GM06990 (cell line): ENCODE measurements around the gene MRPL20.

Experiments
- DNase-seq: peaks from one replicate; pipeline ENCODE4 v3.0.0-alpha.2; 2011; ENCODE audit not compliant: insufficient read length; ENCODE audit errors: extremely low read depth
- H3K27me3 ChIP-seq: replicated peaks from 2 replicates; pipeline ENCODE4 v1.6.0; 2011; ENCODE audit warnings: low read length; ENCODE audit not compliant: control insufficient read depth, insufficient read depth
- H3K36me3 ChIP-seq: 2 replicates; pipeline ENCODE4 v1.5.1; 2011; ENCODE audit warnings: low read length; ENCODE audit not compliant: control insufficient read depth, insufficient read depth
- H3K4me3 ChIP-seq: replicated peaks from 2 replicates; pipeline ENCODE4 v1.5.1; 2011; ENCODE audit warnings: low read depth, mild to moderate bottlenecking, control low read depth, low read length
- TF ChIP-seq, protein P1 (sequence below): IDR thresholded peaks from 2 replicates; pipeline ENCODE4 v1.5.1; 2011; ENCODE audit warnings: low read length, control low read depth, mild to moderate bottlenecking, inconsistent platforms; ENCODE audit not compliant: insufficient read depth, poor library complexity, severe bottlenecking

MRPL20 gene

DNA sequence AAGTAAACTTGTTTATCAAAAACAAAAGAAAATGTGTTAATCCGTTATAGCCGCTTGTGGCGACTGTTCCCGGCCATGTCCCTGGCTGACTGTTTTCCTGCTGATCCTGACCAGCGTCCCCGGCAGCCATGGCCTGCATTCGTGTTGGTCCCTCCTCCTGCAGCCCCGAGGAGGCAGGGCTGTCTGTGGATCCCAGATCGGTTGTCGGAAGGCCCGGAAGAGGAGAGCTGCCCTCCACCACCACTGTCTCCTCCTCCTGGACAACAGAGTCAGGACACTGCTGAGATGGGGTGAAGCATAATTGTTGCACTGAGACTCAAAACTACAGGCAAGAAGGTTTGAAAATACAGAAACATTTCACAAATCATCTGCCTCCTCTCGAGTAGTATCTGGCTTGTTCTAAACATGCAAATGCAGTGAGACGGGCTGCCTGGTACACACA is 45.1 kb downstream of the MRPL20 start:
- TF ChIP-seq, protein P1, sequence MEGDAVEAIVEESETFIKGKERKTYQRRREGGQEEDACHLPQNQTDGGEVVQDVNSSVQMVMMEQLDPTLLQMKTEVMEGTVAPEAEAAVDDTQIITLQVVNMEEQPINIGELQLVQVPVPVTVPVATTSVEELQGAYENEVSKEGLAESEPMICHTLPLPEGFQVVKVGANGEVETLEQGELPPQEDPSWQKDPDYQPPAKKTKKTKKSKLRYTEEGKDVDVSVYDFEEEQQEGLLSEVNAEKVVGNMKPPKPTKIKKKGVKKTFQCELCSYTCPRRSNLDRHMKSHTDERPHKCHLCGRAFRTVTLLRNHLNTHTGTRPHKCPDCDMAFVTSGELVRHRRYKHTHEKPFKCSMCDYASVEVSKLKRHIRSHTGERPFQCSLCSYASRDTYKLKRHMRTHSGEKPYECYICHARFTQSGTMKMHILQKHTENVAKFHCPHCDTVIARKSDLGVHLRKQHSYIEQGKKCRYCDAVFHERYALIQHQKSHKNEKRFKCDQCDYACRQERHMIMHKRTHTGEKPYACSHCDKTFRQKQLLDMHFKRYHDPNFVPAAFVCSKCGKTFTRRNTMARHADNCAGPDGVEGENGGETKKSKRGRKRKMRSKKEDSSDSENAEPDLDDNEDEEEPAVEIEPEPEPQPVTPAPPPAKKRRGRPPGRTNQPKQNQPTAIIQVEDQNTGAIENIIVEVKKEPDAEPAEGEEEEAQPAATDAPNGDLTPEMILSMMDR = no peak
- Histone ChIP-seq H3K4me3 (no peak overlapping the region), H3K27me3 (no peaks in the 10 kb centered on the region), H3K36me3 (no peaks in the 10 kb centered on the region)
- no peak for DNase-seq

DNA sequence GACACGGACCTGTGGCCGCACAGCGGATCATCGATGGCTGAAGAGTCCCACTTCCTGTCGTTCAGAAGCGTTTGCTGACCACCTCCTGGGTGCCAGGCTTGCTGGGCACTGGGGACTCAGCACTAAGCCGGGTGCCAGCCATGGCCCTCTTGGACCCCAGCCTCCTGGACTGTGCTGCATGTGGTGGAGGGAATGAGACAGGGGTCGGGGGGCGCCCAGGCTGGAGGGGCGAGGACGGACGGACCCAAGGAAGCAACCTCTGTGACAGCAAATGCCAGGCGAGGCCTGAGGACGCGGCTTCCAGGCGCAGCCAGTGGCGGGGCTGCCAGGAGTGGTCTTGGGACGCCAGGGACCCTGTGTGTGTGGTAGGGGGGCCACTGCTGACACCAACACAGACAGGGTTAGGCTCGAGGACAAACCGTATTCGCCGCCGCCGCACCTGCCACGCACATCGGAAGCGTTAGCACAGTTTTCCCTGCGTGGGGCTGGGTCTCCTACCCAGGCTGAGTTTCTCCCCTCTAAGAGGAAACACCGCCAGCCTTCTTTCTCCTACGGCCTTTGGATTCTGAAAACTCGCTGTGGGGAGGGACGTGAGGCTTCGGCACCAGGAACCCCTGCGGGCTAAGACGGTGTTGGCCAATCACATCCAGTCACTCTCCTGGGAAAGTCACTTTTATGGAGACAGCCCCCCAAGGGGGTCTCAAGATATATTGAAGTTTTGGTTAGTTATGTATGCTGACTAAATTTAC is 45.7 kb downstream of the MRPL20 start:
- Histone ChIP-seq H3K27me3 (no peaks in the 10 kb centered on the region), H3K4me3 (no peak overlapping the region), H3K36me3 (no peaks in the 10 kb centered on the region)
- no peak for DNase-seq
- TF ChIP-seq, protein P1 = no peak

DNA sequence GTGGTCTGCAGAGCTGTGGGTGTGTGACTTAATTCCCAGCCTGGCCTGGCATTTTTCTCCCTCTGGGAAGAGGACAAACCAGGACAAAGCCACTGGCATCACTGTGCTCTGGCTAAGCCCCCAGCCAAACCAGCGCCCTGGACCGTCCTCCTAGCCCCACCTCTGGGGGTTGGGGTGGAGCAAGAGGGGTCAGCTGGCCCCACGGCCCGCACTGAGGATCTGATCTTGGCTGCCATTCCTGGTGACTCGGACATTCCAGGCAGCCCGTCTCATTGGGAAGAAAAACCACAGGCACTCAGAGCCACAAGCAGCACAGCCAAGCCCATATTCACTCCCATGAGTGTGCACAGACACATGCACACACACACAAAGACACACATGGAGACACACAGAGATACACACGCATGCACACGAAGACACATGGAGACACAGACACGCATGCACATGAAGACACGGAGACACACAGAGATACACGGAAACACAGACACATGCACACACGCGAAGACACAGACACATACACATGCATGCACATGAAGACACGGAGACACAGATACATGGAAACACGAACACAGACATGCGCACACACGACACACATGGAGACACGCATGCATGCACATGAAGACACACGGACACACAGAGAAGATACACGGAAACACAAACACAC is 46.5 kb downstream of the MRPL20 start:
- Histone ChIP-seq H3K36me3 (no peaks in the 10 kb centered on the region), H3K27me3 (no peaks in the 10 kb centered on the region), H3K4me3 (no peak overlapping the region)
- TF ChIP-seq, protein P1 = no peak
- DNase-seq = no peak

DNA sequence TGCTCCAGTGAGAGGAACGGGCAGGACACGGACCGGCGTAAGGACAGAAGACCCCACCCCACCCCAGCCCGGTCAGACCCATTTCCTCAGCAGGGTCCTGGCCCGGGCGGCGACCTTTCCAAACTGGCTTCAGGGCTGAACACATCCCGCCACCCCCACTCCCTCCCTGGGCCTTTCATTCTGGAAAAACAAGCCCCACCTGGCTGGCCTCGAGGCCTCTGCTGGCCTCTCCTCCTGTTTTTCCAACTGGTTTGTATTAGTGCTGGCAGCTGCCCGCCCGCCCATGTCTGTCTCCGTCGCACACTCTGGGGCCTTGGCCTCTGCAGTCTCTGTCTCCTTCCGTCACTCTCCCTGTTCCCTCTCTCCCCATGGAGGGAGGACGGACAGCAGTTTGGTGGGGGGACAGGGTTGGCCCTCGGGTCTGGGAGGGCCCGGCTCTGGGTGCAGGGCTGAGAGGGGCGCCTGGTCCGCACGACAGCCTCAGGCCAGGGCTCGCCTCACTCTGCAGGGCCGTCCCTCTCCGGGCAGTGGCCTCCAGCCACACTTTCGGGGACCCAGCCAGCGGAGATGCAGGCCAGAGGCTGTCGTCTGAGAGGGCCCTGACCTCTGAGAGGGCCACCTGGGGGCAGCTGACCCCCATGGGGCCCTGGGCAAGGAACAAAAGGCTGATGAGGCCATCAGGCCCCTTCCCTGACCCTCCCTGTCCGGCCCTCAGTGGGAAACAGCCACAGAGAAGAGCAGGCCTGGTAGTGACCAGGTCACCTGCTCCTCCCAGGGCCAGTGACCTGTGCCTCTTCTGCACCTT is 47.2 kb downstream of the MRPL20 start:
- Histone ChIP-seq H3K27me3 (no peaks in the 10 kb centered on the region), H3K4me3 (no peak overlapping the region), H3K36me3 (no peaks in the 10 kb centered on the region)
- TF ChIP-seq, protein P1 = no peak
- DNase-seq = no peak

DNA sequence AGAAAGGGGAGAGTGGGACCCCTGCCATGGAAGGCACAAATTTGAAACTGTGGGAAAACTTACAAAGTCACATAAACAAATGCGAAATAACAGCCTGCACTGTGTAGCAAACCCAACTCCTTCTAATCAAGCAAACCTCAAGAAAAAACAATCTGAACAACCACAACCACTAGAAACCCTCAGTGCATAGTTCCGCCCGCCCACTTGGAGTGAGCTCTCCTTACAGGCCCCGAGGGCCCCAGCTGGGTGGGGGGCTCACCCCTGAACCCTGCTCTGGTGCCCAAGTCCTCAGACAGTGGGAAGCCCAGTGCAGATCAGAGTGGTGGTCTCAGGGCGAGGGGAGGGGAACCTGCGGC is 47.8 kb downstream of the MRPL20 start:
- TF ChIP-seq, protein P1 = no peak
- Histone ChIP-seq H3K4me3 (no peak overlapping the region), H3K27me3 (no peaks in the 10 kb centered on the region; the same call in 1 of the 2 replicates), H3K36me3 (no peaks in the 10 kb centered on the region)
- peak; percentile 8 for DNase-seq
